ENCODE results near the gene C16orf92. TPM values are rescaled to one million over a fixed set of nuclear protein-coding genes. Genes with fewer than 3 reads are reported as not detected.
"Not testable (repeated sequence)": the region's sequence is repeated elsewhere in the genome, so short reads cannot be mapped to it uniquely, and the experiment has no call there.

C16orf92 gene
- polyA plus RNA-seq, 1 donor from 2014 or later = not detected

- H3K27me3 Mint-ChIP-seq = peaks cover 19% of the 10 kb centered on the region
- no peaks in the 10 kb centered on the region for H3K9me3 Mint-ChIP-seq
- peaks cover 0 to 2% (median 2%) of the 10 kb centered on the region in 3 donors for H3K4me1 Mint-ChIP-seq
- H3K36me3 Mint-ChIP-seq = peaks cover 2% of the 10 kb centered on the region
- peak overlapping the region in 1 of 4 donors; percentile 17 for H3K4me3 Mint-ChIP-seq
- no peak overlapping the region for H3K27ac Mint-ChIP-seq
These were observed 15.6 kb upstream of the C16orf92 start for GRCh38 chr16:30007378-30007895.

GRCh38 chr16:30009085-30009862, 13.7 kb upstream of the C16orf92 start:
- Mint-ChIP-seq H3K36me3 (peaks cover 2% of the 10 kb centered on the region), H3K9me3 (no peaks in the 10 kb centered on the region), H3K27me3 (peaks cover 21% of the 10 kb centered on the region), H3K27ac (peak overlapping the region in 2 of 3 donors; percentile 23 to 35), H3K4me1 (peaks cover 0 to 2% (median 2%) of the 10 kb centered on the region in 3 donors), H3K4me3 (peak overlapping the region in 2 of 4 donors; percentile 17 to 70)

GRCh38 chr16:30009990-30010843, 12.8 kb upstream of the C16orf92 start:
- H3K9me3 Mint-ChIP-seq = no peaks in the 10 kb centered on the region

DNA sequence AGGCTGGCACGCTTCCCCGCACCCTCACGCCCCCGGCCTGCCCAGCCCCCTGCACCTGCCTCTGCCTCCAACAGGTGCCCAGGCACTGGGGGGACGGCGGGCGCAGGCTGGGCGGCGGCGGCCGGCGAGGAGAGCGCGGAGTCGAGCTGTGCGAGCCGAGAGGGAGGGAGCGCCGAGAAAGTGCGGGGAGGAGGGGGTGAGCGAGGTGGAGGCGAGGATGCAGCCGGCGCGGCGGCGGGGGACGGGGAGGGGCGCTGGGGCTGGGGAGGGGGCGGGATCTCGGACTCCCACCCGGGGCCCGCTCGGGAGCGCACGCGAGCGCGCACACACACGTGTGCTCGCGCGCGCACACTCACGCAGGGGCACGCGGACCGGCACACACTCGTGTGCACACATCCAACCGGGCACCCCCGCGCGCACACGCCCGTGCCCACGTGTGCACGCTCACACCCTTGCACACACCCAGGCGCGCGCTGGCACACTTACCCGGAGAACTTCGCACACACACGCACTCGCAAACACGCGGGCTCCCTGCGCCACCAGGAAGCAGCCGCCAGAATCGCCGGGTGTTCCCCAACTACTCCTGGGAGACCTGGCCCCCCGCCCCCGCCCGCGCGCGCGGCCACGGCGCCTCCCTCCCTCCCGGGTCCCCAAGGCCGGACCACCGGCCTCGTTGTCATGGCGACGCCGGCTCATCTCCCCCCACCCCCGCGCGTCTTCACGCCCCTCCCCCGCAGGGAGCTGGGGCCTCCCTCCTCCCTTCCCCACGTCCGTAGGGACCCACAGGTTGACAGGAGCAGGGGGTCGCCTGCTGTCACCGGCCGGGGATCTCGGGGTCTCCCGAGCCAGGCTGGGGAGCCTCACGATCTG, 11.9 kb upstream of the C16orf92 start, which contains the start of gene DOC2A:
Gene DOC2A (minus strand): TSS at position 184 of the 870 bp plus-strand sequence. CDS start 805 bp downstream, outside the sequence.
- Mint-ChIP-seq H3K4me1 (peaks cover 0 to 2% (median 2%) of the 10 kb centered on the region in 3 donors), H3K9me3 (no peaks in the 10 kb centered on the region), H3K27me3 (peaks cover 21% of the 10 kb centered on the region), H3K36me3 (peaks cover 2% of the 10 kb centered on the region), H3K4me3 (peak within 1 kb of the TSS; percentile 67 to 80 (median 76)), H3K27ac (no peak within 1 kb of the TSS)

More at GRCh38 chr16:30009990-30010843, 12.8 kb upstream of the C16orf92 start:
- Mint-ChIP-seq H3K36me3 (peaks cover 2% of the 10 kb centered on the region), H3K4me3 (peak overlapping the region in 3 of 4 donors; percentile 65 to 77 (median 77)), H3K27me3 (peaks cover 21% of the 10 kb centered on the region), H3K27ac (no peak overlapping the region), H3K4me1 (peaks cover 0 to 2% (median 2%) of the 10 kb centered on the region in 3 donors)

GRCh38 chr16:30011714-30012504, 11.1 kb upstream of the C16orf92 start:
- Mint-ChIP-seq H3K27ac (no peak overlapping the region), H3K4me3 (peak overlapping the region; percentile 67 to 83 (median 78)), H3K4me1 (peaks cover 0 to 2% (median 2%) of the 10 kb centered on the region in 3 donors), H3K36me3 (no peaks in the 10 kb centered on the region), H3K27me3 (peaks cover 21% of the 10 kb centered on the region), H3K9me3 (no peaks in the 10 kb centered on the region)

DNA sequence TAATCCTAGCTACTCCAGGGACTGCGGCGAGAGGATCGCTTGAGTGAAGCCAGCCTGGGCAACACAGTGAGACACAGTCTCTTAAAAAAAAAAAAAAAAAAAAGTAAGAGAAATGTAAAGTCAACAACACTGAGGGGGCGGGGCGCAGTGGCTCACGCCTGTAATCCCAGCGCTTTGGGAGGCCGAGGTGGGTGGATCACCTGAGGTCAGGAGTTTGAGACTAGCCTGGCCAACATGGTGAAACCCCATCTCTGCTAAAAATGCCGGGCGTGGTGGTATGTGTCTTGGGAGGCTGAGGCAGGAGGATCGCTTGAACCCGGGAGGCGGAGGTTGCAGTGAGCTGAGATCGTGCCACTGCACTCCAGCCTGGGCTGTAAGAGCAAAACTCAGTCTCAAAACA, 10.4 kb upstream of the C16orf92 start:
- H3K36me3 Mint-ChIP-seq, H3K4me1 Mint-ChIP-seq, H3K9me3 Mint-ChIP-seq, H3K27ac Mint-ChIP-seq: not testable (repeated sequence)
- peaks cover 21% of the 10 kb centered on the region for H3K27me3 Mint-ChIP-seq
- peak overlapping the region in 2 of 4 donors; percentile 33 to 45 for H3K4me3 Mint-ChIP-seq

- not testable (repeated sequence) for H3K4me3 Mint-ChIP-seq, H3K9me3 Mint-ChIP-seq, H3K36me3 Mint-ChIP-seq, H3K27ac Mint-ChIP-seq, H3K4me1 Mint-ChIP-seq
- peaks cover 15% of the 10 kb centered on the region for H3K27me3 Mint-ChIP-seq
These were observed 7.5 kb upstream of the C16orf92 start for GRCh38 chr16:30015450-30015849.

- Mint-ChIP-seq H3K27ac (no peak overlapping the region), H3K4me3 (no peak overlapping the region), H3K9me3 (no peaks in the 10 kb centered on the region), H3K27me3 (peaks cover 11% of the 10 kb centered on the region), H3K36me3 (no peaks in the 10 kb centered on the region), H3K4me1 (peaks cover 0 to 5% (median 5%) of the 10 kb centered on the region in 3 donors)
These were observed 6.3 kb upstream of the C16orf92 start for GRCh38 chr16:30016555-30017276.

DNA sequence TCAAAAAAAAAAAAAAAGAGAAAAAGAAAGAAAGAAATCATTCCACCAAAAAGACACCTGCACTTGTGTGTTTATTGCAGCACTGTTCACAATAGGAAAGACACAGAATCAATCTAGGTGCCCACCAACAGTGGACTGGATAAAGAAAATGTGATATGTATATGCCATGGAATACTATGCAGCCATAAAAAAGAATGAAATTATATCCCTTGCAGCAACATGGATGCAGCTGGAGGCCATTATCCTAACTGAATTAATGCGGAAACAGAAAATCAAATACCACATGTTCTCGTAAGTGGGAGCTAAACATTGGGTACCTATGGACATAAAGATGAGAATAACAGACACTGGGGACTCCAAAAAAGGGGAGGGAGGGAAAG, 5.7 kb upstream of the C16orf92 start:
- Mint-ChIP-seq H3K27ac (no peak overlapping the region), H3K9me3 (no peaks in the 10 kb centered on the region), H3K4me3 (no peak overlapping the region), H3K27me3 (peaks cover 6% of the 10 kb centered on the region), H3K36me3 (no peaks in the 10 kb centered on the region), H3K4me1 (peaks cover 0 to 4% (median 3%) of the 10 kb centered on the region in 3 donors)

GRCh38 chr16:30017937-30018336, 5.1 kb upstream of the C16orf92 start:
- H3K9me3 Mint-ChIP-seq, H3K4me1 Mint-ChIP-seq, H3K27ac Mint-ChIP-seq, H3K27me3 Mint-ChIP-seq, H3K36me3 Mint-ChIP-seq, H3K4me3 Mint-ChIP-seq: not testable (repeated sequence)

DNA sequence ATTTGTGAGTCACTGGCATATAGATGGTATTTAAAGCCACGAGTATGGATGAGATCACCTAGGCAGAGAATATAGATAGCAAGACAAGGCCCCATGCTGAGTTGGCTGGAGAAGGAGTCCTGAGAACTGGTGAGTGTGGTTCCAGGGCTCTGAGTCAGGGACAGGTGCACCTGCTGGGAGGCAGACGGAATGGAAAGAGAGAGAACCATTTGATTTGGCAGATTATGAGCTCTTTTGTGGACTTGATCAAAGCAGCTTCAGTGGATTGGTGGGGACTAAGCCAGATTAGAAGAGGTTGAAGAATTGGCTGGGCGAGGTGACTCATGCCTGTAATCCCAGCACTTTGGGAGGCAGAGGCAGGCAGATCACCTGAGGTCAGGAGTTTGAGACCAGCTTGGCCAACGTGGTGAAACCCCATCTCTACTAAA, 4.3 kb upstream of the C16orf92 start:
- H3K4me3 Mint-ChIP-seq = peak overlapping the region in 1 of 4 donors; percentile 5

DNA sequence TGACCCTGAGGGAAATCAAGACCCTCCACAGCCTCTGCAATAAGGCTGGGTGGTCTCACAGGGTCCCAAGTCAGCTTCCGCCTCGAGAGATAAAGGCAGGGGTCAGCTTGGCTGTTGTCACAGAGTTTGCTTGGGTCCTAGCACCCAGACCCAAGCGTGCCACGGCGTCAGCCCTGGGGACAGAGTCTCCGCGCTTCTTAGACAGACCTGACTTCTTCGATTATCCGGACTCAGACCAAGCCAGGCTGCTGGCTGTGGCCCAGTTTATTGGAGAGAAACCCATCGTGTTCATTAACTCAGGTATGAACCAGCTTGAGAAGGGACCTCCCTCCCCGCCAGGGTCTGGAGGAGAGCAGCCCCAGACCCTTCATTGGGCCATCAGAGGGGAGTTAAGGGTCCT, 588 bp downstream of the C16orf92 start:
- Mint-ChIP-seq H3K4me3 (no peak overlapping the region), H3K9me3 (no peaks in the 10 kb centered on the region), H3K27me3 (peaks cover 22% of the 10 kb centered on the region), H3K27ac (no peak overlapping the region), H3K4me1 (peaks cover 0 to 4% (median 3%) of the 10 kb centered on the region in 3 donors), H3K36me3 (peaks cover 1% of the 10 kb centered on the region)

More for the DNA sequence above, 4.3 kb upstream of the C16orf92 start:
- Mint-ChIP-seq H3K9me3 (no peaks in the 10 kb centered on the region), H3K27me3 (peaks cover 3% of the 10 kb centered on the region), H3K36me3 (no peaks in the 10 kb centered on the region), H3K4me1 (peaks cover 0 to 4% (median 3%) of the 10 kb centered on the region in 3 donors), H3K27ac (no peak overlapping the region)

GRCh38 chr16:30024451-30024850, 1.5 kb downstream of the C16orf92 start:
- Mint-ChIP-seq H3K27ac (no peak overlapping the region), H3K27me3 (peaks cover 29% of the 10 kb centered on the region)

More at GRCh38 chr16:30024451-30024850, 1.5 kb downstream of the C16orf92 start:
- Mint-ChIP-seq H3K4me3 (no peak overlapping the region), H3K4me1 (peaks cover 0 to 4% (median 3%) of the 10 kb centered on the region in 3 donors), H3K9me3 (no peaks in the 10 kb centered on the region), H3K36me3 (peaks cover 1% of the 10 kb centered on the region)
